HepG2 (cell line): ENCODE data around the gene TBC1D22A. TPM values are rescaled to one million over a fixed set of nuclear protein-coding genes. Genes with fewer than 3 reads are reported as not detected.

ENCODE experiments used
- ARID5B ChIP-seq: IDR thresholded peaks from 2 replicates; pipeline ENCODE4 v1.4.0; 2020; ENCODE audit warnings: mild to moderate bottlenecking, missing genetic modification reagents
- ARNTL ChIP-seq: sonication (generic); formaldehyde crosslinking; IDR thresholded peaks from 2 replicates; pipeline ENCODE4 v1.4.0; 2020; ENCODE audit warnings: mild to moderate bottlenecking, missing genetic modification reagents
- CEBPG ChIP-seq: IDR thresholded peaks from 2 replicates; pipeline ENCODE4 v1.6.1; 2016
- E2F5 ChIP-seq: sonication (generic); formaldehyde crosslinking; conservative IDR thresholded peaks from 2 replicates; pipeline ENCODE4 v1.4.0; 2020; ENCODE audit warnings: missing genetic modification reagents
- EZH2 ChIP-seq: conservative IDR thresholded peaks from 2 replicates; pipeline ENCODE4 v1.6.1; 2012; ENCODE audit warnings: mild to moderate bottlenecking, low read depth, low read length, moderate library complexity
- GABPA ChIP-seq, 2 experiments: IDR thresholded peaks; 2 replicates each; pipeline ENCODE4 v1.6.1; 2011 to 2016; ENCODE audit warnings: low read depth in 2 of 2, low read length in 1 of 2, missing biosample characterization in 1 of 2, missing genetic modification characterization in 1 of 2
- NFIC ChIP-seq: IDR thresholded peaks from 2 replicates; pipeline ENCODE4 v1.6.1; 2012; ENCODE audit warnings: mild to moderate bottlenecking, low read length, inconsistent platforms
- NFYC ChIP-seq: IDR thresholded peaks from 2 replicates; pipeline ENCODE4 v1.6.1; 2016; ENCODE audit warnings: missing genetic modification reagents, missing compliant biosample characterization
- PCBP1 ChIP-seq: fragments of 200-400 bp; formaldehyde crosslinking; IDR thresholded peaks from 2 replicates; pipeline ENCODE4 v1.6.1; 2017; ENCODE audit warnings: mild to moderate bottlenecking, low read depth, low read length, borderline replicate concordance
- ZNF142 ChIP-seq: sonication (generic); formaldehyde crosslinking; IDR thresholded peaks from 2 replicates; pipeline ENCODE4 v1.4.0; 2020; ENCODE audit warnings: missing genetic modification reagents
- ZNF552 ChIP-seq: sonication (generic); formaldehyde crosslinking; IDR thresholded peaks from 2 replicates; pipeline ENCODE4 v1.9.0; 2022; ENCODE audit warnings: missing genetic modification reagents, mild to moderate bottlenecking, borderline replicate concordance
- ZNF589 ChIP-seq: sonication (generic); formaldehyde crosslinking; conservative IDR thresholded peaks from 2 replicates; pipeline ENCODE4 v1.8.0; 2022; ENCODE audit warnings: mild to moderate bottlenecking, moderate library complexity, missing genetic modification reagents
- polyA plus RNA-seq, 8 experiments: library from polyadenylated mRNA; depleted of rRNA in 3 of 8; stranded (reverse) in 7 of 8; unstranded in 1 of 8; fragments of >200 nt; fragmentation: Illumina TruSeq in 4 of 8; extraction: Trizol in 4 of 8; gene quantifications; 2 replicates each; pipeline versions ENCODE4 v1.2.1 to v1.2.3, GENCODE V29; 2011 to 2016; ENCODE audit warnings: low read depth in 4 of 8, missing spikeins in 1 of 8, mixed read lengths in 1 of 8; ENCODE audit not compliant: insufficient read depth in 1 of 8
- total RNA-seq, 5 experiments: library from RNA; depleted of rRNA; stranded (reverse); fragments of >200 nt; fragmentation: Illumina TruSeq; extraction: Trizol; gene quantifications; 2 replicates each; pipeline ENCODE4 v1.2.3, GENCODE V29; 2016; ENCODE audit warnings: low read depth in 1 of 5
- TF ChIP-seq, protein P1 (sequence below): sonication (generic); formaldehyde crosslinking; IDR thresholded peaks from 2 replicates; pipeline ENCODE4 v1.4.0; 2020; ENCODE audit warnings: missing genetic modification reagents
- TF ChIP-seq, protein P2 (sequence below): sonication (generic); formaldehyde crosslinking; IDR thresholded peaks from 2 replicates; pipeline ENCODE4 v1.4.0; 2020; ENCODE audit warnings: missing genetic modification reagents, mild to moderate bottlenecking, borderline replicate concordance

Gene TBC1D22A
- total and polyA plus RNA-seq, 2 of the 13 experiments (the other 11 are each of a cell fraction or from before 2014, with no cell fraction given), result 17.3 to 18.0 TPM

GRCh38 chr22:46744581-46744980, 17.9 kb upstream of the TBC1D22A start (continued):
- TF ChIP-seq ARID5B (CRISPR knock-in tag) (no peak; the same call in 1 of the 2 replicates), EZH2 (no peak), GABPA (IDR thresholded peaks at IDR 0.05; ENCODE audit: low read depth, low read length) (no peak), GABPA (CRISPR knock-in tag; IDR thresholded peaks at IDR 0.05; ENCODE audit: low read depth) (0 out of 2 replicates have a peak, but pooled peaks have one; percentile 21), ZNF589 (no peak), PCBP1 (no peak), E2F5 (CRISPR knock-in tag) (no peak), ZNF142 (CRISPR knock-in tag) (no peak), NFYC (CRISPR knock-in tag) (no peak), NFIC (no peak), CEBPG (CRISPR knock-in tag) (no peak), ARNTL (CRISPR knock-in tag) (0 out of 2 replicates have a peak, but pooled peaks have one; percentile 28), ZNF552 (CRISPR knock-in tag) (no peak)
- TF ChIP-seq, protein P1, sequence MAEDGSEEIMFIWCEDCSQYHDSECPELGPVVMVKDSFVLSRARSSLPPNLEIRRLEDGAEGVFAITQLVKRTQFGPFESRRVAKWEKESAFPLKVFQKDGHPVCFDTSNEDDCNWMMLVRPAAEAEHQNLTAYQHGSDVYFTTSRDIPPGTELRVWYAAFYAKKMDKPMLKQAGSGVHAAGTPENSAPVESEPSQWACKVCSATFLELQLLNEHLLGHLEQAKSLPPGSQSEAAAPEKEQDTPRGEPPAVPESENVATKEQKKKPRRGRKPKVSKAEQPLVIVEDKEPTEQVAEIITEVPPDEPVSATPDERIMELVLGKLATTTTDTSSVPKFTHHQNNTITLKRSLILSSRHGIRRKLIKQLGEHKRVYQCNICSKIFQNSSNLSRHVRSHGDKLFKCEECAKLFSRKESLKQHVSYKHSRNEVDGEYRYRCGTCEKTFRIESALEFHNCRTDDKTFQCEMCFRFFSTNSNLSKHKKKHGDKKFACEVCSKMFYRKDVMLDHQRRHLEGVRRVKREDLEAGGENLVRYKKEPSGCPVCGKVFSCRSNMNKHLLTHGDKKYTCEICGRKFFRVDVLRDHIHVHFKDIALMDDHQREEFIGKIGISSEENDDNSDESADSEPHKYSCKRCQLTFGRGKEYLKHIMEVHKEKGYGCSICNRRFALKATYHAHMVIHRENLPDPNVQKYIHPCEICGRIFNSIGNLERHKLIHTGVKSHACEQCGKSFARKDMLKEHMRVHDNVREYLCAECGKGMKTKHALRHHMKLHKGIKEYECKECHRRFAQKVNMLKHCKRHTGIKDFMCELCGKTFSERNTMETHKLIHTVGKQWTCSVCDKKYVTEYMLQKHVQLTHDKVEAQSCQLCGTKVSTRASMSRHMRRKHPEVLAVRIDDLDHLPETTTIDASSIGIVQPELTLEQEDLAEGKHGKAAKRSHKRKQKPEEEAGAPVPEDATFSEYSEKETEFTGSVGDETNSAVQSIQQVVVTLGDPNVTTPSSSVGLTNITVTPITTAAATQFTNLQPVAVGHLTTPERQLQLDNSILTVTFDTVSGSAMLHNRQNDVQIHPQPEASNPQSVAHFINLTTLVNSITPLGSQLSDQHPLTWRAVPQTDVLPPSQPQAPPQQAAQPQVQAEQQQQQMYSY, result no peak
- TF ChIP-seq, protein P2, sequence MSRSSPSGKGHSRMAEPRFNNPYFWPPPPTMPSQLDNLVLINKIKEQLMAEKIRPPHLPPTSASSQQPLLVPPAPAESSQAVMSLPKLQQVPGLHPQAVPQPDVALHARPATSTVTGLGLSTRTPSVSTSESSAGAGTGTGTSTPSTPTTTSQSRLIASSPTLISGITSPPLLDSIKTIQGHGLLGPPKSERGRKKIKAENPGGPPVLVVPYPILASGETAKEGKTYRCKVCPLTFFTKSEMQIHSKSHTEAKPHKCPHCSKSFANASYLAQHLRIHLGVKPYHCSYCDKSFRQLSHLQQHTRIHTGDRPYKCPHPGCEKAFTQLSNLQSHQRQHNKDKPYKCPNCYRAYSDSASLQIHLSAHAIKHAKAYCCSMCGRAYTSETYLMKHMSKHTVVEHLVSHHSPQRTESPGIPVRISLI (CRISPR knock-in tag), result no peak
